PC-3 (cell line): ENCODE results near the gene PPIE.

Experiments
- CTCF ChIP-seq: fragments of 300-600 bp; sonication (generic); conservative IDR thresholded peaks from 2 replicates; pipeline ENCODE4 v1.5.1; 2017; ENCODE audit warnings: antibody characterized with exemption, low read depth, mild to moderate bottlenecking, low read length
- EZH2 ChIP-seq: fragments of 300-600 bp; sonication (generic); IDR thresholded peaks from one replicate; pipeline ENCODE4 v1.6.1; 2017; ENCODE audit warnings: antibody characterized with exemption, mild to moderate bottlenecking, low read length; ENCODE audit not compliant: unreplicated experiment
- EZH2phosphoT487 ChIP-seq: fragments of 300-600 bp; sonication (generic); IDR thresholded peaks from 2 replicates; pipeline ENCODE4 v1.6.1; 2018; ENCODE audit warnings: mild to moderate bottlenecking, antibody characterized with exemption, low read length, borderline replicate concordance

GRCh38 chr1:39701049-39701439 lies 37.6 kb upstream of the PPIE start:
- no peak for TF ChIP-seq CTCF
- TF ChIP-seq EZH2 = no peak
- TF ChIP-seq EZH2phosphoT487 = no peak
